Activated T-helper 2 cell treated with anti-CD3 and anti-CD28 coated beads, Interferon-gamma antibody, Interleukin-2, Interleukin-4, amounts not matched to agents 10 μg/mL and 5 μg/mL and 100 μg/mL, durations not matched to agents 14 hours and 24 hours and 36 hours (primary cell): Measurements from ENCODE around the gene CFAP92. TPM values are rescaled to one million over a fixed set of nuclear protein-coding genes. Genes with fewer than 3 reads are reported as not detected.
"Not testable (repeated sequence)": the region's sequence is repeated elsewhere in the genome, so short reads cannot be mapped to it uniquely, and the experiment has no call there.

Experiments
- DNase-seq: peaks from one replicate; pipeline ENCODE4 v3.0.0; 2021; ENCODE audit warnings: low spot score
- H3K27ac Mint-ChIP-seq: one replicate; pipeline ENCODE4 v1.8.0; 2021; ENCODE audit warnings: mixed read lengths
- H3K27me3 Mint-ChIP-seq: one replicate; pipeline ENCODE4 v1.8.0; 2021; ENCODE audit warnings: low read depth, mixed read lengths
- H3K36me3 Mint-ChIP-seq: one replicate; pipeline ENCODE4 v1.8.0; 2021; ENCODE audit warnings: low read depth, mixed read lengths
- H3K4me1 Mint-ChIP-seq: one replicate; pipeline ENCODE4 v1.8.0; 2021; ENCODE audit warnings: low read depth, mixed read lengths
- H3K4me3 Mint-ChIP-seq: one replicate; pipeline ENCODE4 v1.8.0; 2021; ENCODE audit warnings: low read depth, mild to moderate bottlenecking, moderate library complexity, mixed read lengths
- H3K9me3 Mint-ChIP-seq: one replicate; pipeline ENCODE4 v1.8.0; 2021; ENCODE audit warnings: mixed read lengths
- intact Hi-C: fragments of 100-400 bp; cut with micrococcal nuclease; formaldehyde crosslinking; loops from one replicate; pipeline ENCODE4 v1.15.1; 2023
- total RNA-seq: library from RNA; stranded (reverse); gene quantifications from 2 replicates; pipeline ENCODE4 v1.2.3, GENCODE V29; 2022

CFAP92 gene
- total RNA-seq, 1 donor from 2014 or later: not detected

DNA sequence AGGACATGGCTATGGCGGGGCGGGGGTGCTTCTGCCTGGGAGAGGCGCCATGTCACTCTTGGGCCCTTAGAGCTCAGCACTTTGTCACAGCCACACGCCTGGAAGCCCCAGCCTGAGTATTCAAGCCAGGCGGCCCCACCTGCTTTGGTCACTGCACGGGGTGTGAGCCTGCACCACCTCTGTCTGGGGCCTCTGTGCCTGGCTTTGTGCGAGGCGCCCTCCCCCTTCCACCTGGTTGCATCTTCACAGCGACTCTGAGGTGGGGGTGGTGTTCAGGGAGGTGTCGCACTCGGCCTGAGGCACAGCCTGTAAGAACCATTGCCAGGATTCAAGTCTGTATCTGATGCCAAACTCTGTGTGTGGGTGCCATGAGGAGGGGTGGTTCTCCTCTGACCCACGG is 90.4 kb downstream of the CFAP92 start:
- no peak for DNase-seq
- intact Hi-C loops: no loop called here
- Mint-ChIP-seq H3K36me3 (peaks cover 71% of the 10 kb centered on the region), H3K4me1 (no peaks in the 10 kb centered on the region), H3K9me3 (no peaks in the 10 kb centered on the region), H3K27me3 (no peaks in the 10 kb centered on the region), H3K4me3 (no peak overlapping the region), H3K27ac (no peak overlapping the region)

DNA sequence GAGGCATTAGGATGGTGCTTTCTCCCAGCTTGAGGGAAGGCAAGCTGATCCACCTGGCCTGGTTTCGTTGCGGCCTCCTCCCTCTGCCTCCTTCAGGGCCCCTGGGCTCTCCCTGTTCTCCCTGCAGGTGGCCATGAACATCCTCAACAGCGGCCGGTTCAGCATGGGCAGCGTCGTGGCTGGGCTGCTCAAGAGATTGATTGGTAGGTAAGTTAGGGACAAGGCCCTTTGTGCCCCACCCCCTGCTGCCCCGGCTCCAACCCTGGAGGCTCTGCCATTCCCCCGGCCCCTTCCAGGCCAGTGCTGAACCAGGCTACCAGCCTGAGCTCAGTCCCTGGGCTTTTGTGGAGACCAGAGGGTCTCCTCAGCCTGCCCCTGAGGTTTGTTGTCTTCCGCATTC is 91.5 kb downstream of the CFAP92 start:
- intact Hi-C loops: no loop called here
- DNase-seq: no peak
- Mint-ChIP-seq H3K4me3 (no peak overlapping the region), H3K36me3 (peaks cover 79% of the 10 kb centered on the region), H3K27ac (no peak overlapping the region), H3K4me1 (peaks cover 2% of the 10 kb centered on the region), H3K27me3 (no peaks in the 10 kb centered on the region), H3K9me3 (no peaks in the 10 kb centered on the region)

DNA sequence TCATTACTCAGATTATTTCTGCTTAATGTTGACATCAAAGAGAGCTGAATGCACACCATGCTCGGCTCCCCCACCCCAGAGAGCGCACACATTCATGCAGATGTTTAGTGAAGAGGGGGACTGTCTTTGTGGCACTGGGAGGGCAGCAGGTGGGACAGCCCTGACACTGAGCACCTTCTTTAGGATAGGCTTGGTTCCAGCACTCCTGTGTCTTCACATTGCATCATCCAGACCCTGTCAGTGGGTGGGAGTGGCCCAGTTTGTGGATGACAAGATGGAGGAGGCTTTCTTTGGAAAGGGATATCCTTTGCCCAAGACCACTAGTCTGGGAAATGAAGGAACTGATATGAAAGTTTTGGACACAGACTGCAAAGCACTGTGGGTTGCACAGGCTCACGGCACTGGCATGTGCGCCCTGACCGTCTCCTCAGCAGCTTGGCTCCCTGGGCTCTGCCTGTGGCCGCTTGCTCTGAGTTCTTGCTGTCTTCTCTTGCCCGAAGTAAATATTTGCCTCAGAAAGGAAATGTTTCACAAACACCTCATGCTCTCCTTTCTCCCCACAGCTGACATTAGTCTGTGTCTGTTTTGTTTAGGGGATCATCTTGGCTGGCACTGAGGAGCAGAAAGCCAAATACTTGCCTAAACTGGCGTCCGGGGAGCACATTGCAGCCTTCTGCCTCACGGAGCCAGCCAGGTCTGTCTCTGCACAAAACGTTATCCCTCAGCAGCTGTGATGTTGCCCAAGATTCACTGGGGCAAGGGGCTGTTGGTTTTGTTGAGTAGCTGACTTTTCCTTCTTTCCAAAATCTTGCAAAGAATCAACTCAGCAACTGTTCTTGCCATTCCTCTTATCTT is 97.8 kb downstream of the CFAP92 start:
- intact Hi-C loops: no loop called here
- Mint-ChIP-seq H3K4me3 (no peak overlapping the region), H3K27ac (no peak overlapping the region), H3K36me3 (peaks cover 76% of the 10 kb centered on the region), H3K27me3 (no peaks in the 10 kb centered on the region), H3K9me3 (no peaks in the 10 kb centered on the region), H3K4me1 (peaks cover 3% of the 10 kb centered on the region)
- no peak for DNase-seq

- H3K27ac Mint-ChIP-seq: no peak overlapping the region
- H3K4me1 Mint-ChIP-seq: peaks cover 3% of the 10 kb centered on the region
- peaks cover 50% of the 10 kb centered on the region for H3K36me3 Mint-ChIP-seq
- no peak overlapping the region for H3K4me3 Mint-ChIP-seq
- no peak for DNase-seq
- H3K27me3 Mint-ChIP-seq: no peaks in the 10 kb centered on the region
- intact Hi-C loops: no loop called here
- H3K9me3 Mint-ChIP-seq: no peaks in the 10 kb centered on the region
Measured at GRCh38 chr3:128889139-128889894, 104.6 kb downstream of the CFAP92 start.

DNA sequence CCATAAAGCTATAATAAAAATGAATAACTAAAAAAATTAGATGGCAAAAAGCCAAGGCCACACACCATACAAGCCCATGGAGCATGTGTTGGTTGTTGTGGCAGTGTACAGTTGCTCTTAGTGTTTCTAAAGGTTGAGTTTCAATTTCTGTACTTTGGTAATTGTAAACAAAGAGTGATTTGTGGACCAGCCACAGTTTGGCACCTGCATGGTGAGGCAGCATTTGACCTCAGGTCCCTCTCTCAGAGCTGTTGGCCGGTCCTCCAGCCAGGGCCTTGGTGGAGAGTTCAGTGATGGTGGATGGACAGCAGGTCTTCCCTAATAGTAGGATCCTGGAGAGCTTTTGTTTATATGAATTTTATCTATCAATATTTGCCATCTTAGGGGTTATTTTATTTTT is 108.9 kb downstream of the CFAP92 start:
- no peaks in the 10 kb centered on the region for H3K27me3 Mint-ChIP-seq
- intact Hi-C loops: no loop called here
- peaks cover 26% of the 10 kb centered on the region for H3K4me1 Mint-ChIP-seq
- H3K4me3 Mint-ChIP-seq: no peak overlapping the region
- no peak overlapping the region for H3K27ac Mint-ChIP-seq
- DNase-seq: no peak
- peaks cover 56% of the 10 kb centered on the region for H3K36me3 Mint-ChIP-seq
- H3K9me3 Mint-ChIP-seq: no peaks in the 10 kb centered on the region

GRCh38 chr3:128882719-128883118 is 111.2 kb downstream of the CFAP92 start:
- no peak for DNase-seq
- H3K4me3 Mint-ChIP-seq: peak overlapping the region; percentile 11
- intact Hi-C loops: no loop called here
- H3K9me3 Mint-ChIP-seq: no peaks in the 10 kb centered on the region
- H3K27ac Mint-ChIP-seq: peak overlapping the region; percentile 24
- peaks cover 46% of the 10 kb centered on the region for H3K36me3 Mint-ChIP-seq
- H3K4me1 Mint-ChIP-seq: peaks cover 39% of the 10 kb centered on the region
- H3K27me3 Mint-ChIP-seq: no peaks in the 10 kb centered on the region

DNA sequence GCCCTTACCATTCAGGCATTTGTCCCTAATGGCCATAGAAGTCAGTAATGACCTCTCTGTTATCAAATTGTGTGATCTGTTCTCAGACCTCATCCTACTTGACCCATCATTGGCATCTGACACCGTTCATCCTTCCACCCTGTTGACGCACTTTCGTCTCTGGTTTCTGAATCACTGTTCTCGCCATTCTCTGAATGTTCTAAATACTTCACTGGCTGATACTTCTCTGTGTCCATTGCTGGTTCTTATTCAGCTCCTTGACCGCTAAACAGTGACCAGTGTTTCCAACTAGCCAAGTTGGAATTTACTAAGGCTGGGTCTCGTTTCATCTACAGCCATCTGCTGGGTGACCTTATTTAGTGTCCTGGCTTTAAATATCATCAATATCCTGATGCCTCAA is 112.3 kb downstream of the CFAP92 start:
- H3K36me3 Mint-ChIP-seq: peaks cover 41% of the 10 kb centered on the region
- intact Hi-C loops: no loop called here
- H3K27me3 Mint-ChIP-seq: no peaks in the 10 kb centered on the region
- H3K9me3 Mint-ChIP-seq: no peaks in the 10 kb centered on the region
- H3K27ac Mint-ChIP-seq: peak overlapping the region; percentile 39
- peaks cover 43% of the 10 kb centered on the region for H3K4me1 Mint-ChIP-seq
- peak overlapping the region; percentile 93 for H3K4me3 Mint-ChIP-seq
- DNase-seq: no peak

- Mint-ChIP-seq H3K36me3 (peaks cover 40% of the 10 kb centered on the region), H3K27ac (peak overlapping the region; percentile 95), H3K4me3 (peak overlapping the region; percentile 93), H3K4me1 (peaks cover 51% of the 10 kb centered on the region)
- H3K27me3 Mint-ChIP-seq, H3K9me3 Mint-ChIP-seq, DNase-seq, intact Hi-C loops: not testable (repeated sequence)
Measured at GRCh38 chr3:128880455-128880854, 113.4 kb downstream of the CFAP92 start.

GRCh38 chr3:128879991-128880390 is 113.9 kb downstream of the CFAP92 start:
- intact Hi-C loops: loop anchor here (1.0 to 5.0 kb wide), 8 partner anchors 43 to 367 kb away; partner anchors contain the start of genes COPG1, RAB7A and RPN1
- peak overlapping the region; percentile 95 for H3K27ac Mint-ChIP-seq
- no peaks in the 10 kb centered on the region for H3K27me3 Mint-ChIP-seq
- peaks cover 51% of the 10 kb centered on the region for H3K4me1 Mint-ChIP-seq
- peaks cover 36% of the 10 kb centered on the region for H3K36me3 Mint-ChIP-seq
- H3K4me3 Mint-ChIP-seq: peak overlapping the region; percentile 93
- H3K9me3 Mint-ChIP-seq: no peaks in the 10 kb centered on the region
- DNase-seq: no peak

GRCh38 chr3:128879125-128879969 is 114.5 kb downstream of the CFAP92 start, which contains the start of gene ACAD9:
Gene ACAD9 (plus strand): TSS chr3:128879620. CDS start chr3:128879692, 72 bp downstream.
- peak within 1 kb of the TSS; percentile 95 for H3K27ac Mint-ChIP-seq
- H3K4me3 Mint-ChIP-seq: peak within 1 kb of the TSS; percentile 93
- H3K9me3 Mint-ChIP-seq: no peaks in the 10 kb centered on the region
- no peaks in the 10 kb centered on the region for H3K27me3 Mint-ChIP-seq
- peaks cover 51% of the 10 kb centered on the region for H3K4me1 Mint-ChIP-seq
- intact Hi-C loops: loop anchor here (1.0 to 5.0 kb wide), 8 partner anchors 43 to 368 kb away; partner anchors contain the start of genes COPG1, RAB7A and RPN1
- DNase-seq: peak; percentile 98
- peaks cover 31% of the 10 kb centered on the region for H3K36me3 Mint-ChIP-seq

DNA sequence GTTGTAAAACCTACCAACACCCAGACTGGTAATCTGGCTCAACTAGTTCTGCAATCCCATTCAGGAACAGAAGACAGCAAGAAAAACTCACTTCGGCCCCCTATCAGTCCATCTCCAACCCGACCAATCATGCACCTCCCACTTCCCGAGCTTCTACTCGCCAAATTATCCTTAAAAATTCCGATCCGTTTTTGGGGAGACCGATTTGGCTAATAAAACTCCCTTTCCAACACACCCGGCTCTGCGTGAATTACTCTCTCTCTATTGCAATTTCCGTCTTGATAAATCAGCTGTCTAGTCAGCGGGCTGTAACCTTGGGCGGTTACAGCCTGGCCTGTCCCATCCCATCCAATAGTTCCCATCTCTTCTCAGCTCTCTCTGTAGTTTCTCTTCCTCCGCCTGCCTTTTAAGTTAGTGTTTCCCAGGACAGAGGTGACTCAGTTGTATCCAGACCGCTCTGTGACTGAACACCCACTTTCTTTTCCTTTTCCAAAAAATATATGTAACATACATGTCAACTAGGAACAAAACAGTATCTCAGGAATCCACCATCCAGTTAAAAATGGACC is 115.2 kb downstream of the CFAP92 start:
- Mint-ChIP-seq H3K27ac (peak overlapping the region; percentile 95), H3K27me3 (no peaks in the 10 kb centered on the region), H3K36me3 (peaks cover 24% of the 10 kb centered on the region), H3K4me1 (peaks cover 52% of the 10 kb centered on the region), H3K9me3 (no peaks in the 10 kb centered on the region), H3K4me3 (peak overlapping the region; percentile 93)
- DNase-seq: no peak
- intact Hi-C loops: loop anchor here (1.0 to 5.0 kb wide), 8 partner anchors 44 to 369 kb away; partner anchors contain the start of genes COPG1, RAB7A and RPN1

DNA sequence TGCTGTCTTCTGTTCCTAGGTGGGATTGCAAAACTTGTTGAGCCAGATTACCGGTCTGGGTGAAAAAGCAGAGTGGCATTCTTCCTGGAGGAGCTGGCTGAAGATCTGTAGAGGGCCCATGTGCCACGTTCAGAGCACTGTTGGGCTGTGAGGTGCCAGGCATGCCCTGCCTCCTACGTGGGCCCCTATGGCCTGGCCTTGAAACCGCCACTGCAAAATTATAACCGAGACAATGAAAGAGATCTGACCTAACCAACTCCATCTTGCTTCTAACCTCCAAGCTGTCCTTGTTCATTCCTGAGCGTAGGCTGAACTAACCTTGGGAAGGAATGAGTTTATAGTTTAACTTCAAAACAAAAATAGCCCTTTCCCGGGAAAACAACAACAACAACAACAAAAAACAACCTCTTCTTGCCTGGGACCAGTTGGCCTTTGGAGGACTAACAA is 115.8 kb downstream of the CFAP92 start:
- DNase-seq: no peak
- intact Hi-C loops: loop anchor here (2.0 to 5.0 kb wide), 5 partner anchors 45 to 369 kb away; partner anchors contain the start of gene COPG1
- peaks cover 23% of the 10 kb centered on the region for H3K36me3 Mint-ChIP-seq
- peak overlapping the region; percentile 93 for H3K4me3 Mint-ChIP-seq
- no peaks in the 10 kb centered on the region for H3K9me3 Mint-ChIP-seq
- H3K27ac Mint-ChIP-seq: peak overlapping the region; percentile 54
- peaks cover 52% of the 10 kb centered on the region for H3K4me1 Mint-ChIP-seq
- no peaks in the 10 kb centered on the region for H3K27me3 Mint-ChIP-seq
